OCI-LY3 (cell line): ENCODE results near the gene ARHGAP26.

Experiments
- H2AFZ ChIP-seq: fragments of 200-600, 300-600 bp; shearing (Covaris generic); 2 replicates; pipeline ENCODE4 v1.6.0; 2014; ENCODE audit warnings: antibody characterized with exemption, low read depth, low read length
- H3K27ac ChIP-seq: fragments of 200-600, 300-600 bp; sonication (generic); 2 replicates; pipeline ENCODE4 v1.5.1; 2014; ENCODE audit warnings: mild to moderate bottlenecking, low read length, moderate library complexity, mixed read lengths
- H3K27me3 ChIP-seq: fragments of 200-600, 300-600 bp; sonication (generic); 2 replicates; pipeline ENCODE4 v1.6.1; 2014; ENCODE audit warnings: low read depth, low read length, mixed read lengths
- H3K36me3 ChIP-seq: fragments of 200-600, 300-600 bp; sonication (generic); replicated peaks from 2 replicates; pipeline ENCODE3; 2014; ENCODE audit warnings: low read depth, low read length, mixed read lengths
- H3K4me1 ChIP-seq: fragments of 300-600, 200-600 bp; sonication (generic); 2 replicates; pipeline ENCODE4 v1.6.1; 2014; ENCODE audit warnings: low read length, mixed read lengths
- H3K4me2 ChIP-seq: fragments of 200-600, 300-600 bp; sonication (generic); 2 replicates; pipeline ENCODE4 v1.6.1; 2014; ENCODE audit warnings: low read length, mixed read lengths
- H3K4me3 ChIP-seq: fragments of 300-600, 200-600 bp; sonication (generic); 2 replicates; pipeline ENCODE4 v1.5.1; 2014; ENCODE audit warnings: antibody characterized with exemption, mild to moderate bottlenecking, low read length, moderate library complexity
- H3K79me2 ChIP-seq: fragments of 300-600, 200-600 bp; shearing (Covaris generic); 2 replicates; pipeline ENCODE4 v1.6.1; 2014; ENCODE audit warnings: mild to moderate bottlenecking, low read length, mixed read lengths
- H3K9ac ChIP-seq: fragments of 300-600, 200-600 bp; shearing (Covaris generic); 2 replicates; pipeline ENCODE4 v1.6.0; 2014; ENCODE audit warnings: mild to moderate bottlenecking, low read length, moderate library complexity
- H3K9me3 ChIP-seq: fragments of 200-600, 300-600 bp; shearing (Covaris generic); 2 replicates; pipeline ENCODE4 v1.6.1; 2014; ENCODE audit warnings: low read length, mixed read lengths; ENCODE audit not compliant: insufficient read depth
- H4K20me1 ChIP-seq: fragments of 200-600, 300-600 bp; sonication (generic); 2 replicates; pipeline ENCODE4 v1.6.1; 2016; ENCODE audit warnings: low read length, mixed read lengths; ENCODE audit not compliant: insufficient read depth
- CTCF ChIP-seq: fragments of 200-600, 300-600 bp; sonication (generic); IDR thresholded peaks from 2 replicates; pipeline ENCODE4 v1.5.1; 2014; ENCODE audit warnings: antibody characterized with exemption, low read length, low read depth
- EZH2phosphoT487 ChIP-seq: fragments of 200-600 bp; shearing (Covaris generic); IDR thresholded peaks from 2 replicates; pipeline ENCODE4 v1.6.1; 2018; ENCODE audit warnings: antibody characterized with exemption, mixed run types, low read depth

Gene ARHGAP26

GRCh38 chr5:143011585-143011984, 241.4 kb downstream of the ARHGAP26 start:
- Histone ChIP-seq H3K36me3 (no peaks in the 10 kb centered on the region), H3K4me2 (no peak overlapping the region), H3K4me1 (peaks cover 26% of the 10 kb centered on the region), H2AFZ (no peak overlapping the region), H3K27me3 (no peaks in the 10 kb centered on the region), H4K20me1 (no peaks in the 10 kb centered on the region), H3K9ac (no peak overlapping the region), H3K4me3 (no peak overlapping the region), H3K9me3 (no peaks in the 10 kb centered on the region), H3K79me2 (no peaks in the 10 kb centered on the region), H3K27ac (no peak overlapping the region)
- TF ChIP-seq EZH2phosphoT487 (no peak), CTCF (no peak)

GRCh38 chr5:143013176-143013891, 243.2 kb downstream of the ARHGAP26 start:
- H3K36me3 ChIP-seq, result peaks cover 8% of the 10 kb centered on the region
- no peaks in the 10 kb centered on the region for H3K79me2 ChIP-seq
- H3K9me3 ChIP-seq, result no peaks in the 10 kb centered on the region
- H3K4me3 ChIP-seq, result no peak overlapping the region
- no peak overlapping the region for H2AFZ ChIP-seq
- H3K27me3 ChIP-seq, result no peaks in the 10 kb centered on the region
- no peaks in the 10 kb centered on the region for H4K20me1 ChIP-seq
- no peak overlapping the region for H3K9ac ChIP-seq
- H3K4me2 ChIP-seq, result no peak overlapping the region
- H3K27ac ChIP-seq, result no peak overlapping the region
- no peak for TF ChIP-seq CTCF
- TF ChIP-seq EZH2phosphoT487, result no peak
- H3K4me1 ChIP-seq, result peaks cover 39% of the 10 kb centered on the region

GRCh38 chr5:143014017-143014651, 244.0 kb downstream of the ARHGAP26 start:
- H3K36me3 ChIP-seq, result peaks cover 10% of the 10 kb centered on the region
- no peak overlapping the region for H2AFZ ChIP-seq
- H3K4me3 ChIP-seq, result 0 out of 2 replicates have a peak overlapping the region, but pooled peaks have one; percentile 23
- TF ChIP-seq CTCF (peak; percentile 66), EZH2phosphoT487 (no peak)
- no peaks in the 10 kb centered on the region for H3K27me3 ChIP-seq
- H3K79me2 ChIP-seq, result no peaks in the 10 kb centered on the region
- no peaks in the 10 kb centered on the region for H4K20me1 ChIP-seq
- H3K4me1 ChIP-seq, result peaks cover 39% of the 10 kb centered on the region
- no peaks in the 10 kb centered on the region for H3K9me3 ChIP-seq
- no peak overlapping the region for H3K9ac ChIP-seq
- H3K4me2 ChIP-seq, result peak overlapping the region; percentile 40
- H3K27ac ChIP-seq, result no peak overlapping the region

- TF ChIP-seq EZH2phosphoT487 (no peak), CTCF (peak; percentile 72)
- Histone ChIP-seq H3K4me3 (no peak overlapping the region), H3K9me3 (no peaks in the 10 kb centered on the region), H3K79me2 (no peaks in the 10 kb centered on the region), H4K20me1 (no peaks in the 10 kb centered on the region), H3K4me2 (peak overlapping the region; percentile 34), H3K36me3 (peaks cover 10% of the 10 kb centered on the region), H3K9ac (peak overlapping the region; percentile 40), H2AFZ (peak overlapping the region; percentile 73; the same call in 1 of the 2 replicates), H3K27ac (peak overlapping the region; percentile 66), H3K27me3 (no peaks in the 10 kb centered on the region), H3K4me1 (peaks cover 61% of the 10 kb centered on the region)
Measured at GRCh38 chr5:143016777-143017516, 246.8 kb downstream of the ARHGAP26 start.
